Smooth muscle cell (in vitro differentiated cells): ENCODE data around the gene ZNF418. TPM values are rescaled to one million over a fixed set of nuclear protein-coding genes. Genes with fewer than 3 reads are reported as not detected.
A peak's percentile ranks its signal among the peaks of the same experiment; 100 is the strongest.

Experiments
- DNase-seq: peaks from one replicate; lab custom pipeline; 2025; ENCODE audit not compliant: unreplicated experiment; lab: John Stamatoyannopoulos, UW
- H2AFZ ChIP-seq: fragments of 200-600 bp; sonication (generic); 2 replicates; pipeline ENCODE4 v1.6.0; 2016; ENCODE audit warnings: antibody characterized with exemption, low read depth, mild to moderate bottlenecking
- H3F3A ChIP-seq: fragments of 200-600 bp; sonication (generic); 2 replicates; pipeline ENCODE4 v1.6.0; 2017; ENCODE audit warnings: antibody characterized with exemption, low read depth
- H3K27ac ChIP-seq: fragments of 200-600 bp; sonication (generic); 2 replicates; pipeline ENCODE4 v1.5.1; 2016; ENCODE audit warnings: low read depth, mild to moderate bottlenecking
- H3K27me3 ChIP-seq: fragments of 200-600 bp; sonication (generic); 2 replicates; pipeline ENCODE4 v1.6.1; 2016; ENCODE audit warnings: low read depth, mild to moderate bottlenecking
- H3K36me3 ChIP-seq: fragments of 200-600 bp; sonication (generic); 2 replicates; pipeline ENCODE4 v1.5.1; 2016; ENCODE audit warnings: low read depth
- H3K4me1 ChIP-seq: fragments of 200-600 bp; sonication (generic); 2 replicates; pipeline ENCODE4 v1.5.1; 2016; ENCODE audit warnings: low read depth
- H3K4me2 ChIP-seq: fragments of 200-600 bp; sonication (generic); 2 replicates; pipeline ENCODE4 v1.6.0; 2016; ENCODE audit warnings: mild to moderate bottlenecking
- H3K4me3 ChIP-seq: fragments of 200-600 bp; sonication (generic); 2 replicates; pipeline ENCODE4 v1.5.1; 2016; ENCODE audit warnings: mild to moderate bottlenecking
- H3K79me2 ChIP-seq: fragments of 200-600 bp; sonication (generic); 2 replicates; pipeline ENCODE4 v1.6.0; 2016; ENCODE audit warnings: low read depth, mild to moderate bottlenecking
- H3K9ac ChIP-seq: fragments of 200-600 bp; sonication (generic); 2 replicates; pipeline ENCODE4 v1.6.0; 2016; ENCODE audit warnings: low read depth
- H3K9me3 ChIP-seq: fragments of 200-600 bp; sonication (generic); replicated peaks from 2 replicates; pipeline ENCODE4 v1.5.1; 2016; ENCODE audit warnings: low read depth
- H4K20me1 ChIP-seq: fragments of 200-600 bp; sonication (generic); 2 replicates; pipeline ENCODE4 v1.6.0; 2016; ENCODE audit warnings: low read depth
- CTCF ChIP-seq: fragments of 200-600 bp; sonication (generic); IDR thresholded peaks from 2 replicates; pipeline ENCODE4 v1.5.1; 2017; ENCODE audit warnings: borderline replicate concordance, mild to moderate bottlenecking, antibody characterized with exemption; ENCODE audit not compliant: insufficient read depth, poor library complexity, severe bottlenecking
- WGBS: methylation state at CpG from one replicate; pipeline ENCODE4 v1.1.7; 2016; ENCODE audit warnings: low lambda C conversion rate; 5-methylcytosine and 5-hydroxymethylcytosine counted together
- polyA plus RNA-seq: library from polyadenylated mRNA; unstranded; fragments of >200 nt; fragmentation: Nextera tagmentation; extraction: Ambion mirVana; gene quantifications from 2 replicates; pipeline ENCODE4 v1.2.1, GENCODE V29; 2016
- total RNA-seq: library from RNA; depleted of rRNA; stranded (reverse); fragments of >200 nt; gene quantifications from 2 replicates; pipeline ENCODE4 v1.2.3, GENCODE V29; 2014

Gene ZNF418
- total and polyA plus RNA-seq, 2 experiments from 2014 or later, result 1.8 to 7.5 TPM

- Histone ChIP-seq H3K4me1 (peaks cover 10% of the 10 kb centered on the region), H4K20me1 (peaks cover 9% of the 10 kb centered on the region), H3K9ac (no peak overlapping the region), H2AFZ (no peak overlapping the region), H3K79me2 (peaks cover 44% of the 10 kb centered on the region), H3K36me3 (no peaks in the 10 kb centered on the region), H3K27ac (no peak overlapping the region), H3K4me2 (peak overlapping the region; percentile 97), H3F3A (peaks cover 3% of the 10 kb centered on the region), H3K9me3 (no peaks in the 10 kb centered on the region), H3K4me3 (no peak overlapping the region), H3K27me3 (no peaks in the 10 kb centered on the region)
- 91% methylated on average over 3 of the region's 3 CpGs for WGBS
- no peak for DNase-seq
- TF ChIP-seq CTCF, result no peak
These were observed 20.7 kb downstream of the ZNF418 start for GRCh38 chr19:57914531-57914930.

GRCh38 chr19:57907394-57907793 lies 27.8 kb downstream of the ZNF418 start:
- no peak overlapping the region for H3K4me3 ChIP-seq
- H3K4me1 ChIP-seq, result no peaks in the 10 kb centered on the region
- H4K20me1 ChIP-seq, result peaks cover 7% of the 10 kb centered on the region
- no peaks in the 10 kb centered on the region for H3F3A ChIP-seq
- no peak overlapping the region for H3K27ac ChIP-seq
- no peaks in the 10 kb centered on the region for H3K36me3 ChIP-seq
- H3K4me2 ChIP-seq, result no peak overlapping the region
- H3K79me2 ChIP-seq, result peaks cover 10% of the 10 kb centered on the region
- H3K9ac ChIP-seq, result no peak overlapping the region
- TF ChIP-seq CTCF, result no peak
- no peaks in the 10 kb centered on the region for H3K27me3 ChIP-seq
- 99% methylated on average over 3 of the region's 3 CpGs for WGBS
- DNase-seq, result no peak
- no peaks in the 10 kb centered on the region for H3K9me3 ChIP-seq
- H2AFZ ChIP-seq, result no peak overlapping the region

- Histone ChIP-seq H3K27ac (no peak overlapping the region), H3F3A (no peaks in the 10 kb centered on the region), H3K9ac (no peak overlapping the region), H3K4me3 (no peak overlapping the region), H3K4me2 (no peak overlapping the region), H3K4me1 (no peaks in the 10 kb centered on the region), H3K9me3 (no peaks in the 10 kb centered on the region), H3K27me3 (no peaks in the 10 kb centered on the region), H3K79me2 (peaks cover 3% of the 10 kb centered on the region), H4K20me1 (peaks cover 4% of the 10 kb centered on the region), H2AFZ (no peak overlapping the region), H3K36me3 (no peaks in the 10 kb centered on the region)
- WGBS, result 88% methylated on average over 6 of the region's 6 CpGs
- no peak for DNase-seq
- TF ChIP-seq CTCF, result no peak
These were observed 29.9 kb downstream of the ZNF418 start for GRCh38 chr19:57905258-57905657.

- 84% methylated on average over 7 of the region's 7 CpGs for whole genome bisulfite sequencing
- TF ChIP-seq CTCF, result no peak
- H3K4me2 ChIP-seq, result no peak overlapping the region
These were observed 31.5 kb downstream of the ZNF418 start for GRCh38 chr19:57903618-57904184.

More at GRCh38 chr19:57903618-57904184, 31.5 kb downstream of the ZNF418 start:
- Histone ChIP-seq H3K36me3 (no peaks in the 10 kb centered on the region), H3K9ac (no peak overlapping the region), H3K4me3 (no peak overlapping the region), H3K27me3 (no peaks in the 10 kb centered on the region), H2AFZ (no peak overlapping the region), H3F3A (no peaks in the 10 kb centered on the region), H3K9me3 (no peaks in the 10 kb centered on the region), H3K79me2 (peaks cover 3% of the 10 kb centered on the region), H4K20me1 (peaks cover 4% of the 10 kb centered on the region), H3K4me1 (no peaks in the 10 kb centered on the region), H3K27ac (no peak overlapping the region)
- DNase-seq, result no peak
